Sigmoid colon (tissue), 7 donors: ENCODE data around the gene SMYD3. TPM values are rescaled to one million over a fixed set of nuclear protein-coding genes. Genes with fewer than 3 reads are reported as not detected.
A peak's percentile ranks its signal among the peaks of the same experiment; 100 is the strongest.

ENCODE experiments used
- DNase-seq: peaks from one replicate; pipeline ENCODE4 v3.0.0-alpha.2; 2019
- H3K27ac ChIP-seq, 4 donors: fragments of 200-600 bp; sonication (generic); one replicate each; pipeline ENCODE4 v1.5.1; 2016 to 2019; ENCODE audit warnings: mild to moderate bottlenecking in 1 of 4
- H3K27me3 ChIP-seq, 3 donors: fragments of 200-600 bp; sonication (generic); one replicate each; pipeline ENCODE4 v1.5.1; 2019; ENCODE audit warnings: mild to moderate bottlenecking in 1 of 3
- H3K36me3 ChIP-seq, 4 donors: fragments of 200-600 bp; sonication (generic); one replicate each; pipeline ENCODE4 v1.5.1; 2016 to 2019
- H3K4me1 ChIP-seq, 4 donors: fragments of 200-600 bp; sonication (generic); one replicate each; pipeline ENCODE4 v1.5.1; 2017 to 2019
- H3K4me3 ChIP-seq, 4 donors: fragments of 200-600 bp; sonication (generic); one replicate each; pipeline ENCODE4 v1.5.1; 2017 to 2019; ENCODE audit warnings: mild to moderate bottlenecking in 2 of 4, moderate library complexity in 1 of 4
- H3K9me3 ChIP-seq, 4 donors: fragments of 200-600 bp in 3 of 4; sonication (generic) in 3 of 4; one replicate each; pipeline versions ENCODE4 v1.5.1 to v1.6.1; 2013 to 2019
- CTCF ChIP-seq, 4 experiments: fragments of 450-650 bp in 3 of 4; fragments of 200-600 bp in 1 of 4; IDR thresholded peaks; one replicate each; pipeline ENCODE4 v1.5.1; 2016 to 2019; ENCODE audit warnings: antibody characterized with exemption in 4 of 4, mild to moderate bottlenecking in 3 of 4, moderate library complexity in 2 of 4
- EP300 ChIP-seq, 4 donors: sonication (generic); formaldehyde crosslinking; IDR thresholded peaks; one replicate each; pipeline ENCODE4 v1.6.1; 2017; ENCODE audit warnings: antibody characterized with exemption in 4 of 4
- POLR2A ChIP-seq, 2 donors: fragments of 450-650 bp; IDR thresholded peaks; one replicate each; pipeline ENCODE4 v1.6.1; 2016; ENCODE audit warnings: antibody characterized with exemption in 2 of 2, mild to moderate bottlenecking in 2 of 2, moderate library complexity in 2 of 2
- POLR2AphosphoS5 ChIP-seq, 4 donors: sonication (generic); formaldehyde crosslinking; IDR thresholded peaks; one replicate each; pipeline ENCODE4 v1.6.1; 2017; ENCODE audit warnings: antibody characterized with exemption in 4 of 4
- WGBS, 2 donors: extraction: QIAGEN DNeasy Blood & Tissue Kit; methylation state at CpG; one replicate each; pipeline ENCODE4 v1.1.7; 2013; 5-methylcytosine and 5-hydroxymethylcytosine counted together
- intact Hi-C: fragments of 100-400 bp; cut with DNase I; formaldehyde crosslinking; loops from one replicate; pipeline ENCODE4 v1.15.1; 2023
- polyA plus RNA-seq, 3 donors: library from polyadenylated mRNA; stranded (reverse); fragments of 200-250 nt; gene quantifications; one replicate each; pipeline ENCODE4 v1.2.3, GENCODE V29; 2013
- total RNA-seq, 4 donors: library from RNA; depleted of rRNA; stranded (reverse); fragments of >200 nt; gene quantifications; one replicate each; pipeline ENCODE4 v1.1.0, GENCODE V29; 2016
- donor health status: healthy with polysubstance abuse.
- donor health status: Bipolar disorder and iron deficiency.
- donor health status: healthy.

Gene SMYD3
- total and polyA plus RNA-seq, 7 donors = 8.7 to 23.8 (median 17.1) TPM

- Histone ChIP-seq H3K4me1 (no peaks in the 10 kb centered on the region), H3K27me3 (no peaks in the 10 kb centered on the region), H3K4me3 (no peak overlapping the region), H3K9me3 (no peaks in the 10 kb centered on the region), H3K27ac (no peak overlapping the region), H3K36me3 (no peaks in the 10 kb centered on the region)
- no peak for DNase-seq
- 84 to 89% methylated on average over 10 of the region's 10 CpGs for WGBS, 2 donors
- no peak for TF ChIP-seq POLR2AphosphoS5 (IDR thresholded peaks at IDR 0.05)
- TF ChIP-seq POLR2A (IDR thresholded peaks at IDR 0.05) = no peak
- no peak for TF ChIP-seq CTCF (IDR thresholded peaks at IDR 0.05)
- no peak for TF ChIP-seq EP300 (IDR thresholded peaks at IDR 0.05)
- intact Hi-C loops = no loop called here
Observed at GRCh38 chr1:245791410-245792312, 715.4 kb downstream of the SMYD3 start.

GRCh38 chr1:245790441-245790840 lies 716.6 kb downstream of the SMYD3 start:
- H3K4me3 ChIP-seq = no peak overlapping the region
- H3K27ac ChIP-seq = no peak overlapping the region
- DNase-seq = no peak
- intact Hi-C loops = no loop called here
- H3K4me1 ChIP-seq = no peaks in the 10 kb centered on the region
- TF ChIP-seq EP300 (IDR thresholded peaks at IDR 0.05) (no peak), POLR2A (IDR thresholded peaks at IDR 0.05) (no peak), CTCF (IDR thresholded peaks at IDR 0.05) (no peak), POLR2AphosphoS5 (IDR thresholded peaks at IDR 0.05) (no peak)
- H3K27me3 ChIP-seq = no peaks in the 10 kb centered on the region
- WGBS, 2 donors = 94 to 97% methylated on average over 2 of the region's 2 CpGs
- no peaks in the 10 kb centered on the region for H3K36me3 ChIP-seq
- no peaks in the 10 kb centered on the region for H3K9me3 ChIP-seq

GRCh38 chr1:245788886-245789285 lies 718.2 kb downstream of the SMYD3 start:
- Histone ChIP-seq H3K27me3 (no peaks in the 10 kb centered on the region), H3K36me3 (no peaks in the 10 kb centered on the region), H3K4me3 (no peak overlapping the region), H3K27ac (no peak overlapping the region), H3K4me1 (no peaks in the 10 kb centered on the region), H3K9me3 (no peaks in the 10 kb centered on the region)
- no peak for TF ChIP-seq CTCF (IDR thresholded peaks at IDR 0.05)
- no peak for TF ChIP-seq POLR2A (IDR thresholded peaks at IDR 0.05)
- TF ChIP-seq POLR2AphosphoS5 (IDR thresholded peaks at IDR 0.05) = no peak
- no peak for TF ChIP-seq EP300 (IDR thresholded peaks at IDR 0.05)
- no peak for DNase-seq
- WGBS, 2 donors = 97% methylated on average over 10 of the region's 10 CpGs
- intact Hi-C loops = no loop called here

- intact Hi-C loops = no loop called here
- H3K27ac ChIP-seq = no peak overlapping the region
- TF ChIP-seq POLR2AphosphoS5 (IDR thresholded peaks at IDR 0.05) (peak in 1 of 4 donors; percentile 12), CTCF (IDR thresholded peaks at IDR 0.05) (no peak)
- no peaks in the 10 kb centered on the region for H3K4me1 ChIP-seq
- no peak overlapping the region for H3K4me3 ChIP-seq
- no peaks in the 10 kb centered on the region for H3K9me3 ChIP-seq
- WGBS, 2 donors = 82 to 90% methylated on average over 3 of the region's 3 CpGs
- DNase-seq = no peak
- H3K27me3 ChIP-seq = no peaks in the 10 kb centered on the region
- no peaks in the 10 kb centered on the region for H3K36me3 ChIP-seq
Observed at GRCh38 chr1:245788269-245788668, 718.8 kb downstream of the SMYD3 start.
